Femur (tissue), 1 donor: ENCODE measurements around the gene SUV39H2.
"Not testable (repeated sequence)": the region's sequence is repeated elsewhere in the genome, so short reads cannot be mapped to it uniquely, and the experiment has no call there.

Experiments
- DNase-seq: peaks from one replicate; pipeline ENCODE4 v3.0.0-alpha.2; 2017

The SUV39H2 gene

DNA sequence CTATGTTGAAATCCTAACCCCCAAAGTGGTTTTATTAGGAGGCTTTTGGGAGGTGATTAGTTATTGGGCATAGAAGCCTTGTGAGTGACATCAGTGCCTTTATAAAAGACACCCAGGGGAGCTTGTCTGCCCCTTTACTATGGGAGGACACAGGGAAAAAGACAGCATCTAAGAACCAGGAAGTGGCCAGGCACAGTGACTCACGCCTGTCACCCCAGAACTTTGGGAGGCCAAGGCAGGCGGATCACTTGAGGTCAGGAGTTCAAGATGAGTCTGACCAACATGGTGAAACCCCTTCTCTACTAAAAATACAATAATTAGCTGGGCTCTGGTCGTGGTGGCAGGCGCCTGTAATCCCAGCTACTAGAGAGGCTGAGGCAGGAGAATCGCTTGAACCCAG lies 60.3 kb downstream of the SUV39H2 start:
- DNase-seq, result not testable (repeated sequence)

DNA sequence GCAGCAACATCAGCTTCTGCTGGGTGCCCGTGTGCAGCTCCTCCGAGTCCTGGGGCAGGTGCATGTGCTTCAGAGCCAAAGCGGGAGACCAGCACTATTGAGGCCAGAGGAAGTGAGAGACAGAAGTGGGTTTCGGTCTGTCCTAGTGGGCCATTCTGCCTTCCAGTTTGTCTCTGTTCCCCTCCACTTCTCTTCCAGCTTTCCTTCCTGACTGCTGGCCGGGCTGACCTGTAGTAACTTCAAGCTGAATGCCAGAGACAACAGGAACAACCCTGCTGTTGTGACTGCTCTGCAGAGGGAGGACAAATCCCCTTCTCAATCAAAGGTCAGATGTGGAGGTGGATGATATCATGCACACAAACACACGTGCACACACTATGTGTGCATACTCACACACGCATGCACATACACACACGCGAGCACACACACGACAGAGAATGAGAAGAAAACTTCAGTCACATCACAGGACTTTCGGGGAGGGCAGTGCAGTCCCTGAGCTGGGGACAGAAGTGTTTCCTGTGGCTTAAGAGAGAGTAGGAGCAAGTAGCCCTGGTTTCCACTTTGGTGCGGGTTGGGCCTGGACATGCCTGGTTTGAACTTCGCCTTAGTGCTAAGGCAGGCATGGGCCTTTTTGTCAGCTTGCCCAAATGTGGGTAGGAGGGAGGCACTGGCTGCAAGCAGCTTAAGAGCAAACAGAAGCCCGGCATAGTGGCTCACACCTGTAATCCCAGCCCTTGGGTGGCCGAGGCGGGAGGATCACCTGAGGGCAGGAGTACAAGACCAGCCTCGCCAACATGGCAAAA lies 63.7 kb downstream of the SUV39H2 start:
- not testable (repeated sequence) for DNase-seq

DNA sequence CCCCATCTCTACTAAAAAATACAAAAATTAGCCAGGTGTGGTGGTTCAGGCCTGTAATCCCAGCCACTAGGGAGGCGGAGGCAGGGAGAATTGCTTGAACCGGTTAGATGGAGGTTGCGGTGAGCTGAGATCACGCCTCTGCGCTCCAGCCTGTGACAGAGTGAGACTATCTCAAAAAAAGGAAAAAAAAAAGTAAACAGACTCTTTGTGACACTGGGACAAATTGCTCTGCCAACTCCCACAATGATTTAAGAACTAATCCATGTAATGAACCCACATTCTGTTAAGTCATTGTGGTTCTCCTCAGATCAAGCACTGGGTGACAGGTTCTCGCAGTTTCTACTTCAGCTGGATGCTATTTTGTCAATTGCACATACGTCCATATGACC lies 64.3 kb downstream of the SUV39H2 start:
- not testable (repeated sequence) for DNase-seq

DNA sequence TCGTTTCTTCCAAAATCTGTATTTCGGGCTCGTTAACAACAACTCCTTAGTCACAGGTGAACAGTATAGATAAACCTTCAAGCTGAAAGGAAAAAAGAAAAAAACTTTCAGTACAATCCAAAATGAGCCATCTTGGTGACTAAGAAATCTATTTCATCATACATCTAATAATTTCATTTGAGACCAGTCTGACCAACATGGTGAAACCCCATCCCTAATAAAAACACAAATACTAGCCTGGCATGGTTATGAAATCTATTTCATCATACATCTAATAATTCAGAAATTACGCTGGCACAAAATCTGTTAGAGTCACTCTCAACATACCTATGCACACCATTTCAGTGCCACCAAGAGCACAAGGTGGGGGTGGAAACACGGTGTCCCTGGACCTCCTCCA lies 66.4 kb downstream of the SUV39H2 start:
- DNase-seq, result no peak

DNA sequence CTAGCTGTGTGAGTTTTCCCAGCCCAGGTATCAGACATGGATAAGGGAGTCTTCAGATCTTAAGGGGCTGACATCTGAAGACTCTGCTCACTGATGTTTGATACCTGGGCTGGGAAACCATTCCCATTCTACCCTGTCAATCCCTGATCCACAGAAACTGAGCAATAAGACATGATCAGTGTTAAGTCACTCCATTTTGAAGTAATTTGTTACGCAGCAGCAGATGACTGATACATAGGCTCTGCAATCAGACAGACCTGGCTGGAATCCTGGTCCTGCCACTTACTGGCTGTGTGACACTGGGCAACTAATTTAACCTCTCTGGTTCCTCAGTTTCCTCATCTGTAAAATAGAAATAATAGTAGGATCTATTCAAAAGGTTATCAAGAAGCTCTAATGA lies 68.6 kb downstream of the SUV39H2 start:
- no peak for DNase-seq

DNA sequence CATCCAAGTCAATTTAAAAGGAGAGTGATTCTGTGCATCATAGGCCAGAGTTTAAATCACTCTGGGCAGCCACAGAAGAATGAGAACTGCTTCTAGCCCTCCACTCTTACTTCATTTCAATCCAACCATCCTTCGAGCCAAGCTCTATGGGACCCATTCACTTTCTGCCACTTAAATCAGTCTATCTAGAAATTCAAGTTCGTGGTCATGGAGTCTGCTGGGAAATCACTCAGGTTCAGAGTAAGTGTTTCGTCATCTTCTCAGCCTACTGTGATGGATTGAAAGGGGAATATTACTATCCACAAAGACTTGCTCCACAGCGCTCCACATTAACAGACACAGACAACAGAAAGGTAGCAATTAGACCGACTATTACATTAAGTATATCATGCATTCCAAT lies 70.6 kb downstream of the SUV39H2 start:
- no peak for DNase-seq

DNA sequence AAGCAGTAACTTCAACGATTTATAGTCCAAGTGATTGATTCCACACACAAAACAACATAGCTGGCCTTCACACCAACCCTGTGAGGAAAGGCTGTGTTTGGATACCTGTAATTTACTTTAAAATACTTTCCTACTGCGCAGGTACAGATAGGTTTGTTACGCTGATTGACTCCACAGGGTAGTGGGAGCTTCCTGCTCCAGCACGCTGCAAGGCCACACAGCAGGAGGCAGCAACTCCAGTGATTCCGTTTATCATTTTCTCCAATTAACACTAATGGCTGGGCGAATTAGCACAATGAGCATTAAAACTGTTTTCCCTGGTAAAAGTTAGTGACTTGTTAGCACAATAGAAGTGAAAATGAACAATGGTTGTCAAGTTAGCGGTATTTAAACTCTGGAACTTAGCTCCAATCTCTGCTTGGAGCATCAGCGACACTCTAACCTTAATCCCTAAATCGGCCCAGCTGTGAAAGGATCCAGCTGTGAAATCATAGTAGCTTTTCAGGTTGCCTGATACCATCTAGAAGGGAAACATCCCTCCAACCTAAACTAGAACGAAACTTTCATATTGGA lies 74.3 kb downstream of the SUV39H2 start:
- DNase-seq, result no peak

DNA sequence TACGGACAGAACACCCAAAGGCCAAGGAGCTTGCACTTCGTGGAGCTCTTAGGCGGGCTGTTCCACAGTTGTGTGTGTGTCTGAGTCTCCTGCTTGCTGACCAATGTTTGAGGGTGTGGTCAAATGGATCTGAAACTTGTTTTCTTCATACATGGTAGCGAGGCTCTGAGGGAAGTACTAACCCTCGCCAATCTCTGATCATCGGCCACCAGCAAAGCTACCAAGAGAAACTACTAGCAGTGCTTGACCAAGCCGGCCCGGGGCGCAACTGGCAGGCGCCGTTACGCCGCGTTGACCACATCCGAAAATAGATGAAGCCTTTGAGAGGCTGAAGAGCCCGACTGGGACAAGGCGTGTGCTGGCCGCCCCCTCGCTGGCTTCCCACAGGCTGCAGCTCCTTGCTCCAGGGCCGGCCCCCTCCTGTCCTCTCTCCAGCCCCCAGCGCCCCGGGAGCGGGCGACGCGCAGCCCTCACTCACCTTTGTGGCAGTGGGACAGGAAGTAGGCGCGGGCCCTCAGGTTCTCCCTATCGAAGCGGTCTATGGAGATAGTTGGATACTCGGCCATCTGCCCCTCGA lies 74.8 kb downstream of the SUV39H2 start:
- DNase-seq, result peak; percentile 79
